Left forelimb (tissue), 1 donor: ENCODE measurements around the gene BCAS1.

Experiments used
- DNase-seq: peaks from one replicate; pipeline ENCODE4 v3.0.0-alpha.2; 2018; ENCODE audit warnings: low spot score

Gene BCAS1

GRCh38 chr20:54075322-54075721, 4.9 kb upstream of the BCAS1 start:
- DNase-seq: no peak

GRCh38 chr20:54074511-54074910, 4.1 kb upstream of the BCAS1 start:
- DNase-seq: no peak

- no peak for DNase-seq
Measured at GRCh38 chr20:54073288-54073687, 2.9 kb upstream of the BCAS1 start.

- DNase-seq: no peak
Measured at GRCh38 chr20:54069501-54069971, 858 bp downstream of the BCAS1 start.

GRCh38 chr20:54068966-54069365, 1.4 kb downstream of the BCAS1 start:
- DNase-seq: no peak

- no peak for DNase-seq
Measured at GRCh38 chr20:54068495-54068894, 1.9 kb downstream of the BCAS1 start.

- DNase-seq: no peak
Measured at GRCh38 chr20:54067606-54068174, 2.7 kb downstream of the BCAS1 start.

- DNase-seq: no peak
Measured at GRCh38 chr20:54065601-54066038, 4.8 kb downstream of the BCAS1 start.

GRCh38 chr20:54064939-54065338, 5.5 kb downstream of the BCAS1 start:
- DNase-seq: no peak

GRCh38 chr20:54063992-54064676, 6.3 kb downstream of the BCAS1 start:
- no peak for DNase-seq

GRCh38 chr20:54063580-54063979, 6.8 kb downstream of the BCAS1 start:
- no peak for DNase-seq

GRCh38 chr20:54062812-54063280, 7.5 kb downstream of the BCAS1 start:
- DNase-seq: no peak

GRCh38 chr20:54061101-54061881, 9.1 kb downstream of the BCAS1 start:
- DNase-seq: no peak

GRCh38 chr20:54059691-54060364, 10.6 kb downstream of the BCAS1 start:
- DNase-seq: no peak

GRCh38 chr20:54058420-54059139, 11.8 kb downstream of the BCAS1 start:
- no peak for DNase-seq

GRCh38 chr20:54056762-54057639, 13.4 kb downstream of the BCAS1 start:
- DNase-seq: no peak

- DNase-seq: no peak
Measured at GRCh38 chr20:54054516-54054915, 15.9 kb downstream of the BCAS1 start.

- DNase-seq: no peak
Measured at GRCh38 chr20:54051068-54051467, 19.3 kb downstream of the BCAS1 start.

GRCh38 chr20:54048891-54049545, 21.4 kb downstream of the BCAS1 start:
- no peak for DNase-seq

- DNase-seq: no peak
Measured at GRCh38 chr20:54048481-54048880, 21.9 kb downstream of the BCAS1 start.
